Kidney tubule cell (primary cell): ENCODE measurements around the gene FBXO21.
"Not testable (repeated sequence)": the region's sequence is repeated elsewhere in the genome, so short reads cannot be mapped to it uniquely, and the experiment has no call there.

Experiments used
- DNase-seq: peaks from one replicate; pipeline ENCODE4 v3.0.0-alpha.2; 2018; ENCODE audit warnings: low spot score

The FBXO21 gene

GRCh38 chr12:117202033-117202432 lies 11.8 kb upstream of the FBXO21 start:
- no peak for DNase-seq

- DNase-seq = not testable (repeated sequence)
Observed at GRCh38 chr12:117199956-117200744, 9.9 kb upstream of the FBXO21 start.

- DNase-seq = not testable (repeated sequence)
Observed at GRCh38 chr12:117196334-117196733, 6.1 kb upstream of the FBXO21 start.

- peak; percentile 47 for DNase-seq
Observed at GRCh38 chr12:117195027-117195426, 4.8 kb upstream of the FBXO21 start.

- DNase-seq = no peak
Observed at GRCh38 chr12:117193903-117194302, 3.6 kb upstream of the FBXO21 start.

GRCh38 chr12:117192581-117192980 lies 2.3 kb upstream of the FBXO21 start:
- DNase-seq = not testable (repeated sequence)

GRCh38 chr12:117192057-117192456 lies 1.8 kb upstream of the FBXO21 start:
- DNase-seq = peak; percentile 6

GRCh38 chr12:117189725-117190209 lies 503 bp downstream of the FBXO21 start:
- DNase-seq = peak; percentile 34

GRCh38 chr12:117188961-117189724 lies 1.1 kb downstream of the FBXO21 start:
- DNase-seq = peak; percentile 65

GRCh38 chr12:117188121-117188665 lies 2.1 kb downstream of the FBXO21 start:
- DNase-seq = no peak

GRCh38 chr12:117187421-117187820 lies 2.8 kb downstream of the FBXO21 start:
- DNase-seq = no peak

- DNase-seq = no peak
Observed at GRCh38 chr12:117182866-117183265, 7.4 kb downstream of the FBXO21 start.

GRCh38 chr12:117181468-117181843 lies 8.8 kb downstream of the FBXO21 start:
- not testable (repeated sequence) for DNase-seq

- DNase-seq = no peak
Observed at GRCh38 chr12:117180758-117181467, 9.4 kb downstream of the FBXO21 start.

GRCh38 chr12:117178745-117179144 lies 11.5 kb downstream of the FBXO21 start:
- no peak for DNase-seq

GRCh38 chr12:117178301-117178700 lies 12.0 kb downstream of the FBXO21 start:
- DNase-seq = no peak

GRCh38 chr12:117172168-117172567 lies 18.1 kb downstream of the FBXO21 start:
- no peak for DNase-seq

- no peak for DNase-seq
Observed at GRCh38 chr12:117171499-117172162, 18.6 kb downstream of the FBXO21 start.

GRCh38 chr12:117169548-117169947 lies 20.7 kb downstream of the FBXO21 start:
- no peak for DNase-seq

- DNase-seq = no peak
Observed at GRCh38 chr12:117168976-117169375, 21.3 kb downstream of the FBXO21 start.

- no peak for DNase-seq
Observed at GRCh38 chr12:117167769-117168168, 22.5 kb downstream of the FBXO21 start.

GRCh38 chr12:117166107-117166506 lies 24.2 kb downstream of the FBXO21 start:
- DNase-seq = no peak
